GM19240 (cell line): ENCODE results near the gene CDKN2A.

ENCODE experiments used
- DNase-seq: peaks from one replicate; pipeline ENCODE4 v3.0.0; 2011; ENCODE audit warnings: low spot score; ENCODE audit not compliant: insufficient read length

The CDKN2A gene

DNA sequence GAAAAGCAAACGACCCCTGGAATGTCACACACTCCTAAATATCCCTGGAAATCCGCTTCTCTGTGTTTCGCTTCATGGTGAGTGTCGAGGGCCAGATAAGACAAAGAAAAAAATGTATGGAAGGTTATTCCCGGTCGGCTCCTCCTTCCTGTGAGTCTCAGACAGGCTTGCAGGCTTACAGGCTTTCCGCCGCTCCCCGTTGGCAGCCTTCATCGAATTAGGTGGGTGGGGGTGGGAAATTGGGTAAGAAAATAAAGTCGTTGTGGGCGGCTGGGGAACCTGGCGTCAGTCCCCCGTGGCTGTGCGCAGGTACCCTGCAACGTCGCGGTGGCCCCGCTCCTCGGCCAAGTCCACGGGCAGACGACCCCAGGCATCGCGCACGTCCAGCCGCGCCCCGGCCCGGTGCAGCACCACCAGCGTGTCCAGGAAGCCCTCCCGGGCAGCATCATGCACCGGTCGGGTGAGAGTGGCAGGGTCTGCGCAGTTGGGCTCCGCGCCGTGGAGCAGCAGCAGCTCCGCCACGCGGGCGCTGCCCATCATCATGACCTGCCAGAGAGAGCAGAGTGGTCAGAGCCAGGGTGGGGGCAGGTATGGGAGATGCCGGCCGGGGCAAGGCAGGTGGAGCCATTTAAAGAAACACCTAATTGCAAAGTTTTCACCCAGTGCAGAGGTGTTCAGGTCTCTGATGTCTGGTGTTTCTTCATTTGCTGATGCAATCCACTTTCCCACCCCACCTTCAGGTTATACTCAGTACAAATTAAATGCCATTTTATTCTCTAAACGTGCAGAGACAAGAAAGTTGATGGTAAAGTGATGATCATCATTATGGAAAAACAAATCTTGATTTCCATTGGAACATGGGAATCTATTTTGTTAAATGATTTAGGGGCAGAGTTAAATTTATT, 11.8 kb upstream of the CDKN2A start:
- DNase-seq: no peak

DNA sequence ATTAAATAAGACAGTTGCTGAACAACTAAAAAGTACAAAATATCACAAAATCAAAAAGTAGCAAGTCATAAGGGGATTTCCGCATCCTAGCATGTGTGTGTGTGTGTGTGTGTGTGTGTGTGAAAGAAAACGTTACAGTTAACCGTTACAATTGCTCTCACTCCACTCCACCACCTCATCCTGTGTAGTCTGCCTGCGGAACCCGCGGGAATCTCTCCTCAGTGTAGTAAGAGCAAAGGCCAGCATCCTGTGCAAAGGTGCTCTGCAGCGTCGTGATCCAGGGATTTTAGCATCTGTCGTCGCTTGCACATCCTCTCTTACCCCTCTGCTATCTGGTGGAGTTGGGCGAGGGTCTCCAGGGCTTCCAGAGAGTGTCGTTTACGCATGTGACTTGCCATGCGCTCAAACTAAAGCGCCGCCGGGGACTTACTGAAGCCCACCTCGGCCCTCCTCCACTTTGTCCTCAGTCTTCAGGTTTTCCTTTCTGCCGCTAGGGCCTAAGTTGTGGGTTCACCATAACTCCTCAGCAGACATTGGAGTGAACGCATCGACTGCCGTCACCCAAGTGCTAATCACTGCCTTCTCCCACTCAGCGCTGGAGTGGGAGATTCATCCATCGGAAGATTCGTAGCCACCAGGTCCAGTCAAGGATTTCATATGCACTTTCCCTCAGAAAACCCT, 11.0 kb upstream of the CDKN2A start:
- DNase-seq: no peak

DNA sequence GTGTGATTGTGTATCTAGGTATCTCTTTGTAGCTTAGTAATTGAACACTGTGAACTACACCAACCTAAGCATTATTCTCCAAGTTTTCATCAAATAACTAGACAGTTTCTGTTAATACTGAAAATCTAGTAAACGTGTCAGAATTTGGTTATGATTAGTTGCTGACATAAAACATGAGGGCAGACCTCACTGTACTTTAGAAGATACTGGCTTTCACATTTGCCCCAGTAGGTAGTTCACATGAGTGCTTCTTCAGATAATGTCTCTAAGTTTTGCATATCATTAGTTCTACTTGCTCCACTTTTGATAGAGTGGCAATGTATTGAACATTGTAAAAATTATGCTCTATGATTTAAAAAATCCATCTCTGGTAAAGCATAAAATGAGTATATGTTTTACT, 7.8 kb upstream of the CDKN2A start:
- no peak for DNase-seq

DNA sequence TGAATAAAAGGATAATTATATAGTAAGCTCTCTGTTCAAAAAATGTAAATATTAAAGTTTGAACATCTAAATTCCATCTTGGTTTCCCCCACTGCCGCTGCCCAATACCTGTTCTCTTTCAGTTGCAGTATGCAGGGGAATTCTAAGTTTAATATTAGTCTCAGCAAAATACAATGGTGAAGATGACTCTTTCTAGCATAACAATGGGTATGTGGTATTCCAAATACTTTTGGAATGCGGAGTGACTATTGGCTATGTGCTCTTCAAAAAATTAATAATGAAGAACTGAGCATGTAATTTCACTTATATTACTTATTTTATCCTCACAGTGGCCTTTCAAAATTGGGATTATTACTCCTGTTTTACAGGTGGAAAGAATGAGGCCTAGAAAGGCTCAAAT, 3.8 kb upstream of the CDKN2A start:
- DNase-seq: no peak

DNA sequence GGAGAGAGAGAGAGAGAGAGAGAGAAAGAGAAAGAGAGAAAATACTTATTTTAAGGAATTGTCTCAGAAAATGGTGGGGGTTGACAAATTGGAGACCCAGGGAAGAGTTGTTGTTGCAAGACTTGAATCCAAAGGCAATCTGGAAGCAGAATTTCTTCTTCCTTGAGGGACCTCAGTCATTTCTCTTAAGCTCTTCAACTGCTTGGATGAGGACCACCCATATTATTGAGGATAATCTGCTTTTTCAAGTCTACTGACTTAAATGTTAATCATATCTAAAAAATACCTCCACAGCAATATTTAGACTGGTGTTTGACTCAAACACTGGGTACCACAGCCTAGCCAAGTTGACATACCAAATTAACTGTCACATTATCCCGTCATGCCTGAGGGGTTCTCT, 3.3 kb upstream of the CDKN2A start:
- no peak for DNase-seq

DNA sequence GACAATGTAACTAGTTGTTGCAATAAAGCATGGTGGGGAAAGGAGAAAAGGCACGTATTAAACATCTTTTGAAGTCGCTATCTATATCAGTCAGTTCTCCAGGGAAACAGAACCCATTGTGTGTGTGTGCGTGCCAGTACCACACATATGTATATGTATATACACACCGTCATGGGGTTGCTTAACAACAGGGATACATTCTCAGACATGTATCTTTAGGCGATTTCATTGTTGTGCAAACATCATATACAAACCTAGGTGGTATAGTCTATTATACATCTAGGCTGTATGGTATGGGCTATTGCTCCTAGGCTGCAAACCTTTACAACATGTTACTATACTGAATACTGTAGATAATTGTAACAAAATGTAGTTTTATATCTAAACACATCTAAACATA, 2.7 kb upstream of the CDKN2A start:
- DNase-seq: no peak

DNA sequence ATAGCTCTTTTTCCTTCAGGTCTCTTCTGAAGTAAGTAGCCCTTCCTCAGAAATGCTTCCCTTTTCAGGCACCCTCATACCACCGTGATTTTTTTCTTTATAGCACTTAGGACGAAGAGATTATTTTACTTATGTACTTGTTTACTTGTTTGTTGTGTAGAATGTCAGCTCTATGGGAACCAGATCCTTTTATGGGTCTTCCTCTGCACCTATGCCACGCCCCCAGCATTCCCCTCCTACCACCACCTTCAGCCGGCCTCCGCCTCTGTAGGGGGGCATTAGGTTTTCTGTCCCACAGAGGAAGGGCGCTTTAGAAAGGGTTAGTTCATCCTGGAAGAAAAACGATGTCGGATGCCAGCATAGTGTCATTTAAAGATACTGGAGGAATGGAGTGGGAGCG, 2.2 kb upstream of the CDKN2A start:
- no peak for DNase-seq

DNA sequence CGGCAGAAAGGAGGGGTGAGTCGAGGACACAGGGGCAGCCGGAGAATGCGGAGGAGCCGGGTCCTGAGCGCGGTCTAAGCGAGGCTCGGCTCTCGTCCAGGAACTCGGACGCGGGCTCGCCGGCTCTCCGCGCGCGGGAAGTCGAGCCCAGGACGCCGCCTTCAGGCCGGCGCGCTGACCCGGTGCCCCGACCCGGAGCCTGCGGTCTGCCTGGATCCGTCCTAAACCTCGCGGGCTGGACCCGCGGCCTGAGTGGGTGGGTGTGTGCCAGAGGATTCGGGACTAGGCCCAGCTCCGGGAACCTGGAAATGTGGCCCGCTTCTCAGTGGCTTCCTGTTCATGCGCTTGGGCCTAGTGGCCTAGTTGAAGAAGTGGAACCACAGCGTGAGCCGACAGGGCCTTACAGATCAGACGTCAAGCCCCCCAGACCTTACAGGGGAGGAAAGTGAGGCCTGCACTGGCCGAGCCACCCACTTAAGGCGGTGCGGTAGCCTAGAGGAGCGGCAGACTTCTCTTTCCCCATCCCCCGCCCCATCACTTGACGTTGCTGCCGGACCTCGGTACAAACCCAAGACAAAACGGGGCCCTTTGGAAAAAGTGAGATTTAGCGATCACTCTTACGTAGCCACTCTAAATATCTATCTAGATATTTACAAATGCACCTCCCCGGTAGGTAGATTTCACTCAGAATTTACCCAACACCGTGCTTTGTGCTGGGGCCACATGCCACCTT, 1.6 kb upstream of the CDKN2A start:
- no peak for DNase-seq

DNA sequence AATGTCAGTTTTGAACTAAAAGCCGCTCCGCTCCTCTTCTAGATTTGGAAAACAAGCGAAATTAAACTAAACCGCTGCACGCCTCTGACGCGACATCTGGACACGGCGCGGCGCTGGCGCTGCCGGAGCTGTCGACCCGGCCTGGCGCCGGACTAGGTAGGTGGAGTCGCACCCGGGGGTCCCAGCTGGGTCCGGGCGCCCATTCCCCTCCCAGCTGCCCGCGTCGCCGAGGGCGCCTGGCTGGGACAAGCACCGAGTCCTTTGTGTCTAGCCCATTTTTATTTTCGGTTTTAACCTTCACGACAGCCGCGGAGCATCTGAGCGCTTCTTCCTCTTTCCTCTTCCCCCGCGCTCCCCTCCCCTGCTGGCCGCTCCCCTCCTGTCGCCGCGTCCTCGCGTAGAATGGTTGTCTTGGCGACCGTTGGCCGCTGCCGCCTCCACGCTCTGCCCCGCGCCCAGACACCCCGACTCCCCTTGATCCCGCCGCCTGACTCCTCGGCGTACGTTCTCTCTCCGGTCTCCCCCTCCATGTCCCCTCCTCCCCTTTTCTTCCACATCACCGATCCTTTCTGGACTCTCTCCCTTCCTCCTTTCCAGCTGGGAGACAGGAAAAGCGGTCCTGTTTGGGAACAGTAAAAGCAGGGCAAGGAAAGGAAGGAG, 944 bp upstream of the CDKN2A start:
- peak; percentile 42 for DNase-seq

DNA sequence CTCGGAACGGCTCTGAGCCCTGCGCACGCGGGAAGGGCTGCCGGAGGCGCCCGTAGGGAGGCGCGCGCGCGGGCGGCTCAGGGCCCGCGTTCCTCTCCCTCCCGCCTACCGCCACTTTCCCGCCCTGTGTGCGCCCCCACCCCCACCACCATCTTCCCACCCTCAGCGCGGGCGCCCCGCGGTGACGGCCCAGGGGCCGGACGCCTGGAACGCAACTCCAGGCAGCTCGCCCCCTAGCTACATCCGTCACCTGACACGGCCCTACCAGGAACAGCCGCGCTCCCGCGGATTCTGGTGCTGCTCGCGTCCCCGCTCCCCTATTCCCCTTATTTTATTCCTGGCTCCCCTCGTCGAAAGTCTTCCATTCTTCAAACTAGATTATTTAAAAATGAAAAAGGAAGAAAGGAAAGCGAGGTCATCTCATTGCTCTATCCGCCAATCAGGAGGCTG, 389 bp upstream of the CDKN2A start, which contains the start of gene CDKN2B-AS1:
TSS of gene CDKN2B-AS1 (plus strand) at position 236 of the 450 bp plus-strand sequence.
- DNase-seq: no peak

DNA sequence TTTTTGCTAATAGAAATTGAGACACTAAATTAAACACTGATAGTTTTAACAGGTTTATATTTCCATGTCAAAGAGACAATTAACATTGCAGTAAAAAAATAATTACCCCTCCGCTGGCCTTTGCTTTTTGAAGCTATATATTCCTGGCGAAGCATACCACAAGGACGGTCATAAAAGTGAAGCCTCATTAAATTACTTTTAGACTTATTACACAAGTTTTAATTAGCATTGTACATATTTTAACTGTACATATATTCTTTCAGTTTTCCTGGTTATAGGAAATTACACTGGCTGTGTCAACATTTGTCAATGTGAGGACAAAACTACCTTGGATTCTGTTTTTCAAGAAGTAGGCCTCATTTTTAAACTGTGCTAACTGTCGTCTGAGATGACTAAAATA, 1.2 kb downstream of the CDKN2A start:
- no peak for DNase-seq

DNA sequence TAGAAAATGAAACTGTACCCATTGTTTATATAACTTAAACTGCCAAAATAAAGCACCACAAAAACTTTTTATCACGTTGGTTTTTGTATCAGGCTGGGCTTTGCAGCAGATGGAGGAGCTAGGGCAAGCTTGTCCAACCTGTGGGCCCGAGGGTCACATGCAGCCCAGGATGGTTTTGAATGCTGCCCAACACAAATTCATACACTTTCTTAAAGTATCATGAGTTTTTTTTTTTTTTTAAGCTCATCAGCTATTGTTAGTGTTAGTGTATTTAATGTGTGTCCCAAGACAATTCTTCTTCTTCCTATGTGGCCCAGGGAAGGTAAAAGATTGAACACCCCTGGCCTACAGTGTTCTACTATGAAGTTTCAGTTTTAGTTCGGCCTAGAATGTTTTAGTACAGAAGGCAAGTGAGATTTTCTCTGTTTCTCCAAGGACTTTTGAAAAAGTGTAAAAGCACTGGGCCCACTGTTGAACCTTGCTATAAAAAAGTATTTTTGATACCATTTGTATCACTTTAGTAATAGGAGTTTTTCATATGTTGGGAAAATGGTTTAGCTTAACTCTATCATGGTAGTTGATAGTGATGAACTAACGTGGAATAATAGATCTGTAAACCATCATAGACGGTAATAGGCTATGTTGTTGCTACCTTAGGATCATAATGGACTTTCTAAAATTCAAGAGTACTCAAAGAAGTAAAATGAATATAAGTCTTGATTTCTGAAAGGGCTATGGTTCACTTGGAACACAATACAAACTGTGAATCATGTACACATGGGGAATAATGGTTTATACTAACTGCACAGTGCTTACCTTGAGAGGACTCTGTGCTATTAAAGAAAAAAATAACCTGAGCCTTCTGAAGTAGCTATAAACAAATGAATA, 2.9 kb downstream of the CDKN2A start:
- no peak for DNase-seq

DNA sequence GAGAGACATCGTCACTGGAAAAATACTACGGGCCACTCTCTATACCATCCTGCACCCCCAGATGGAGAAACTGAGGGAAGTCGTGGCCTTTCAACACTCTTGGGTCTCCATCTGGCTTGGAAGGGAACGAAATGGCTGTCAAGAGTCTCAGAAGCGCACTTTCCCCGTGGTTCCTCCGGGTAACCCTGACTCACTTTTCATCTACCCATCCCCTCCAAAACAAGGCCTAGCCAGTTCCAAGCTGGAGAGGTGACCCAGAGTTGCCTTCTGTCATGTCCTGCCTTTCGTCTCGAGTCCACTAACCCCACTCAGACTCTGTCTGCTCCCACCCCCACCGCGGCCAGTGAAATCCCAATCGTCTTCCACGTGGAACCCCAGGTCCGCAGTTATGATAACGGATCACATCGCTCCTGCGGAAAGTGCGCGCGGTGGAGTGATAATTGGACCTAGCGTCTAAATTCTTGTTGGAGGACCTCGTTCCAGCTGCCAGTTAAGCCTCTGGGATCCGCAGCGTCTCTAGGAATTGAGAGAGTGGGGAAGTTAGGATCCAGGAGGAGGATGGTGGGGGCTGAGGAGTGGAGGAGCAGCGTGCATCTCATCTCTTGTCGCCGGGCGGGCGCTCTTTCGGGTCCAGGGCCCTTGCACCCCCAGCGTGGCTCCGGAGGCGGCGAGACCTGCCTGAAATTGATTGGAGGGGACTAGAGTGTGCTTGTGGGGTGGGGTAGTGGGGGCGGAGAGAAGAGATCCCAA, 4.6 kb downstream of the CDKN2A start:
- DNase-seq: no peak

DNA sequence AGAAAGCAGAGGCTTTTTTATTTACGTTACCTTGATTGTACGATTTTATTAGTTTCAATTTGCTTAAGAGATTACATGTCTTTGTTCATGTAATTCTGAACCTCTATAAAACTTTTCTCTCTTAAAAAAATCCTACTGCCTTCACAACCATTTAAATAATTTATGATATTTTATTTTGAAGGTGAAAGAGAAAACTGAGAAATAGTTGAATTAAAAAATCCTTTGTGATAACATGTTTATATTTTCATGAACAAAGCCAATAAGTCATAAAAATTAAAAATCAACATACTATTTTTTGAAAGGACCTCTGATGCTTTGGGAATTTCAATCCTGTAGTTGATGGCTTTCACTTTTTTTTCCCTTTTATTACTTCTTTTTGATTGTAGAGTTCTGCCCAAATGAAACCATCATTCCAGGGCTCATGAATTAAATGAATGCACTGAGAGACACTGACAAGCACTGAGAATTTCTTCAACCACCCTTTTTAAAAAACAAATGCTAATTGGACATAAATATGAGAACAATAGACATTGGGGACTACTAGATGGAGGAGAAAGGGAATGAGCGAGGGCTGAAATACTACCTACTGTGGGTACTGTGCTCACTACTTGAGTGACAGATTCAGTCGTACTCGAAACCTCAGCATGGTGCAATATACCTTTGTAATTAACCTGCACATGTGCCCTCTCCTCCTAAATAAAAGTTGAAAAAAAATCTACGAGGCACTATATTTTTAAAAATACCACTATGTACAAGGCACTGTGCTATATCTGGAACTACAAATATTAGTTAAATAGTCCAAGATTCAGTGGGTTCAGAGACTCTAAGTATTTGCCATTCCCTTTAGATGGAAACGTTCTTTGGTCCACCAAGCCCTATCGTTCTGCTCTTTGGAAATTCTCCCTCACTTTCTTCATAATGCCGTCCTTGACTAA, 5.9 kb downstream of the CDKN2A start:
- no peak for DNase-seq

DNA sequence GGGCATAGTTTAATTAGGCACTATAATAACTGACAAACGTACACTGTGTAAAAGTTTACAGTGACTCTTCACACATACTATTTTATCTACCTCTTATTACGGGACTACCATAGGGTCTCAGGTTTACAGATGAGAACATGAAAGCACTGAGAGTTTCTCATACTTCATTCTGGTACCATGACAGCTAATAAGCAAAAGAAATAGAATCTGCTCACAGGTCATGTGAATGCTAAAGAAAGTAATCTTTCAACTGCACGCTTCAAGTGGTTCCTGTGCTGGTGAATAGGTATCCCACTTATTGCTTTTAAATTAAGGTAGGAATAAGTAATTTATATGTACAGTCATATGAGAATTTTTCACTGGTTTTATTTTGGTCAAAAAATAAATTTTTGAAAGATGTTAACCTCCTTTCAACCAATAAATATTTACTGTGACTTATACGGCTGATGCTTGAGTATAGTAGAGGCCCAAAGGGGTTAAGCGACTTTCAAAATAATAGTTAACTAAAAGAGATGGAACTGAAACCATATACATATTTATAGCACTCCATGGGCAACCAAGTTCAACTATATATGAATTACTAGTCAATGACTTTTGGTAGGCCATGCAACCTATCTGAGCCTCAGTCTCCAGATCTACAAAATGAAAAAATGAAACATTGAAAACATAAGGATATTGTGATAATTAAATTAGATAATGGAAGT, 8.1 kb downstream of the CDKN2A start:
- DNase-seq: no peak

DNA sequence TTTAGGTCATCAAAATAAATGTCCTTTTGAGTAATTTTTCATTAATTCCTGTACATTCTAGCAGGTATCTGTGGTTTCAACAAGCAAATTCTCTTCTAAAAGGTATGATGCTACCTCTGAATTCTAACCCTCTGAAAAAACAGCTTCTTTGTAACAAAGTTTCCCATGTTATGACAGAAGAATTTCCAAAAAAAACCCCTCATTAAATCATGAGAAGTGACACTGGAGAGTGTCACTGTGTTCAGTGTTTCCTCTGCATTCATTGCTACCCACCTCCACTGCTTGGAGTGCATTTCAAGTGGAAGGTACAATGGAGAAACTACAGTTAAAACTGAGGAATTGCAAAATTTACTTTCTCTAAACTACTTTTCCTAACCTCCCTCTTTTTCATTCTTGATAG, 10.1 kb downstream of the CDKN2A start:
- DNase-seq: no peak

DNA sequence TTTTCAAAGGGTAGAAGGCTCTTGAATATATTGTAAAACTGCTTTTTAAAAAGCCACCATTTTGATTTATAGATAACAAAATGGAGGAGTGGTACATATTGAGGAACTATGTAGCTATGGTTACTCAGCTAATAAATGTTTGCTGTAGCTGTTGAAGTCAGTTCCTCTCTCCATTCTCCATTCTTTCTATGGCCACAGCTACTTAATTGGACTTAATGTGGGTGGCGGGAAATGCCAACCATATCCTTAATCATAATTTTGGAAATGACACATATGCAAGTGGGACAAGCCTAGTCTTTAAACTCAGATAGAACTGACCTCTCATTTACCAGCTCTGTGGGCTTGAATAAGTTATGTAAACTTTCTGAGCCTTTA, 10.6 kb downstream of the CDKN2A start:
- DNase-seq: no peak
